ENCODE results near the gene MAP1B.

The MAP1B gene

DNA sequence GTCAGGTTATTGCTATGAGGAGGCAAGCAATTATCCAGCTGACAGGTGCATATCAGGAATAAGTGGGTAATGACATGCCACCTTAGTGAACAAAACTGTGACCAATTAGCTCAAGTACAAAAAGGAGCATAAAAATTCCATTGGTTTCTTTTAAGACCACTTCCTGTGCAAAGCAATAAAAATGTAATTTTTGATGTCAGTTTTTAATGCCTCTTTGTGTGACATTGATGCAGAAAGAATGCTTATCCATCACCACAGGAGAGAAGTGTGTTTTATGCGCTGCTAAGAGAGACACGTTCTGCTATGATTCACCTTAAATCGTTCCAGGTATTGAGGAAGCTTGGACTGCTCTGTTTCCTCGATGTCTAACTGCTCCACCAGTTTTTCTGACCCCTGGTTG lies 116.1 kb downstream of the MAP1B start:
- Histone ChIP-seq H3K4me3 (ENCODE audit: low read depth in 1 of 5, low read length in 5 of 5) (no peak overlapping the region), H3K27ac (ENCODE audit: low read depth, low read length) (no peak overlapping the region), H3K27me3 (ENCODE audit: control insufficient read depth in 5 of 5, insufficient read depth in 4 of 5, low read length in 5 of 5) (no peaks in the 10 kb centered on the region), H3K9me3 (ENCODE audit: control insufficient read depth in 5 of 5, low read length in 5 of 5) (no peaks in the 10 kb centered on the region), H3K4me1 (ENCODE audit: control insufficient read depth in 5 of 5, insufficient read depth in 5 of 5, low read length in 5 of 5) (peaks cover 0 to 27% (median 8%) of the 10 kb centered on the region in 5 donors), H3K36me3 (ENCODE audit: control insufficient read depth in 5 of 5, insufficient read depth in 5 of 5, low read length in 5 of 5) (peaks cover 36 to 86% (median 62%) of the 10 kb centered on the region in 5 donors), H3K9ac (ENCODE audit: low read length in 5 of 5) (no peak overlapping the region)

- H3K27me3 ChIP-seq (ENCODE audit: control insufficient read depth in 5 of 5, insufficient read depth in 4 of 5, low read length in 5 of 5): no peaks in the 10 kb centered on the region
- H3K9me3 ChIP-seq (ENCODE audit: control insufficient read depth in 5 of 5, low read length in 5 of 5): no peaks in the 10 kb centered on the region
- H3K36me3 ChIP-seq (ENCODE audit: control insufficient read depth in 5 of 5, insufficient read depth in 5 of 5, low read length in 5 of 5): peaks cover 25 to 70% (median 50%) of the 10 kb centered on the region in 5 donors
- H3K4me1 ChIP-seq (ENCODE audit: control insufficient read depth in 5 of 5, insufficient read depth in 5 of 5, low read length in 5 of 5): peaks cover 0 to 27% (median 8%) of the 10 kb centered on the region in 5 donors
- no peak overlapping the region for H3K4me3 ChIP-seq (ENCODE audit: low read depth in 1 of 5, low read length in 5 of 5)
- no peak overlapping the region for H3K9ac ChIP-seq (ENCODE audit: low read length in 5 of 5)
- no peak overlapping the region for H3K27ac ChIP-seq (ENCODE audit: low read depth, low read length)
These were observed 117.7 kb downstream of the MAP1B start for GRCh38 chr5:72224946-72225463.

DNA sequence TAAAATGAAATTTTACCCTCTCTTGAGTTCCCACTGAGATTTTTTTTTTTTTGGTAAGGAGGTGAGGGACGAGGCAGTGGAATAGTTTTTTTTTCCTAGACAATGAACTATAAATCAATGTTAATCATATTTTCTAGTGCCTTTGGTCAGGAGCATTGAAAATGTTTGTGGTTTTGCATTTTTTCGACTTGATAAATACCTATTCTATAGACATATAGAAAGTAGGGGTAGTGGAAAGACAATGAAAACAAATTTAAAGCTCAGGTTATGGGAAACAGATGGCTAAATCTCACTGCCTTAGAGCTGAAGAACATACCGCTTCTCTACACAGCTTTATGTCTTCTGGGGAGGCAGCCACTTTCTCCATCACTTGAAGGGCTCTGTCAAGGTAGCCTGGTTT lies 118.5 kb downstream of the MAP1B start:
- H3K9ac ChIP-seq (ENCODE audit: low read length in 5 of 5): no peak overlapping the region
- peaks cover 29 to 68% (median 46%) of the 10 kb centered on the region in 5 donors for H3K36me3 ChIP-seq (ENCODE audit: control insufficient read depth in 5 of 5, insufficient read depth in 5 of 5, low read length in 5 of 5)
- no peaks in the 10 kb centered on the region for H3K9me3 ChIP-seq (ENCODE audit: control insufficient read depth in 5 of 5, low read length in 5 of 5)
- H3K4me3 ChIP-seq (ENCODE audit: low read depth in 1 of 5, low read length in 5 of 5): no peak overlapping the region
- H3K4me1 ChIP-seq (ENCODE audit: control insufficient read depth in 5 of 5, insufficient read depth in 5 of 5, low read length in 5 of 5): peaks cover 0 to 27% (median 8%) of the 10 kb centered on the region in 5 donors
- no peak overlapping the region for H3K27ac ChIP-seq (ENCODE audit: low read depth, low read length)
- no peaks in the 10 kb centered on the region for H3K27me3 ChIP-seq (ENCODE audit: control insufficient read depth in 5 of 5, insufficient read depth in 4 of 5, low read length in 5 of 5)

GRCh38 chr5:72226950-72227349 lies 119.7 kb downstream of the MAP1B start:
- H3K9me3 ChIP-seq (ENCODE audit: control insufficient read depth in 5 of 5, low read length in 5 of 5): no peaks in the 10 kb centered on the region
- H3K27ac ChIP-seq (ENCODE audit: low read depth, low read length): no peak overlapping the region
- H3K36me3 ChIP-seq (ENCODE audit: control insufficient read depth in 5 of 5, insufficient read depth in 5 of 5, low read length in 5 of 5): peaks cover 38 to 61% (median 45%) of the 10 kb centered on the region in 5 donors
- no peak overlapping the region for H3K4me3 ChIP-seq (ENCODE audit: low read depth in 1 of 5, low read length in 5 of 5)
- H3K9ac ChIP-seq (ENCODE audit: low read length in 5 of 5): no peak overlapping the region
- H3K27me3 ChIP-seq (ENCODE audit: control insufficient read depth in 5 of 5, insufficient read depth in 4 of 5, low read length in 5 of 5): no peaks in the 10 kb centered on the region
- peaks cover 0 to 20% (median 8%) of the 10 kb centered on the region in 5 donors for H3K4me1 ChIP-seq (ENCODE audit: control insufficient read depth in 5 of 5, insufficient read depth in 5 of 5, low read length in 5 of 5)

DNA sequence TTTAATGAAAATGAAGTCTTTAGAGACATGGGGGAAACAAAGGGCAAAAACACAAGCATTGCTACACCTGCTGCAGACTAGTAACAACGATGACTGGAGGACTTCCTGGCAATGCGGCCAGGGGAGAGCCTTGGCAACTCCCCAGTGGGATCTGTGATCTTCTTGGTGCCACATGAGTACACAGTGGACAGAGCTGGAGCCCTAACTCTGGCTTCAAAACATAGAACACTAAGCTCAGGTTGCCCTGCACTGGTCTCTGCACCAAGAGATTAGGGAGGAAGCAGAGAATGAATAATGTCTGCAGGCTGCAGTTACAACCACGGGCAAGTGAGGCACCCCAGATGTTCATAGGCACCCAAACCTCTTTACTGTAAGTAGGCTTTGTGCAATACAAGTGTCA lies 121.7 kb downstream of the MAP1B start:
- peaks cover 0 to 9% (median 5%) of the 10 kb centered on the region in 5 donors for H3K4me1 ChIP-seq (ENCODE audit: control insufficient read depth in 5 of 5, insufficient read depth in 5 of 5, low read length in 5 of 5)
- no peak overlapping the region for H3K27ac ChIP-seq (ENCODE audit: low read depth, low read length)
- peaks cover 28 to 52% (median 39%) of the 10 kb centered on the region in 5 donors for H3K36me3 ChIP-seq (ENCODE audit: control insufficient read depth in 5 of 5, insufficient read depth in 5 of 5, low read length in 5 of 5)
- no peaks in the 10 kb centered on the region for H3K9me3 ChIP-seq (ENCODE audit: control insufficient read depth in 5 of 5, low read length in 5 of 5)
- H3K9ac ChIP-seq (ENCODE audit: low read length in 5 of 5): no peak overlapping the region
- H3K27me3 ChIP-seq (ENCODE audit: control insufficient read depth in 5 of 5, insufficient read depth in 4 of 5, low read length in 5 of 5): no peaks in the 10 kb centered on the region
- no peak overlapping the region for H3K4me3 ChIP-seq (ENCODE audit: low read depth in 1 of 5, low read length in 5 of 5)

GRCh38 chr5:72231991-72232703 lies 124.9 kb downstream of the MAP1B start:
- no peak overlapping the region for H3K27ac ChIP-seq (ENCODE audit: low read depth, low read length)

DNA sequence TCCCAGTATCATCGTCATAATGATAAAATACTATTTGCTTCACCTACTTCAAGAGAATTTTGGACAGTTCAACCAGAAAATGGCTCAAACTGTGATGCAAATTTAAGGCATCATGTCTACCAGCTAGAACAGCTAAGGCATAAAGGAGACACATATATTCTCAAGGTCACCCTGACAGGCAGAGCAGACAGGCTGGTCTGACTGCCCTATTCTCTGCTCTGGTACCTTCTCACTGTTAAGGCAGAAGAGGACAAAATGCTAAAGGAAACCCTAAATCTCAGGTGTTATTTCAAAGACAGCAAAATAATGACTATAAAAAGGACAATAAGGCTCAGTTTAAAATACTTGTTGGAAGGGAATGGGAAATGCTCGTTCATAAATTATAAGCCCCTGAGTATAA lies 125.6 kb downstream of the MAP1B start:
- H3K4me1 ChIP-seq (ENCODE audit: control insufficient read depth in 5 of 5, insufficient read depth in 5 of 5, low read length in 5 of 5): peaks cover 0 to 3% (median 0%) of the 10 kb centered on the region in 5 donors
- H3K9me3 ChIP-seq (ENCODE audit: control insufficient read depth in 5 of 5, low read length in 5 of 5): no peaks in the 10 kb centered on the region
- H3K9ac ChIP-seq (ENCODE audit: low read length in 5 of 5): no peak overlapping the region
- H3K36me3 ChIP-seq (ENCODE audit: control insufficient read depth in 5 of 5, insufficient read depth in 5 of 5, low read length in 5 of 5): peaks cover 13 to 36% (median 31%) of the 10 kb centered on the region in 5 donors
- H3K4me3 ChIP-seq (ENCODE audit: low read depth in 1 of 5, low read length in 5 of 5): no peak overlapping the region
- no peak overlapping the region for H3K27ac ChIP-seq (ENCODE audit: low read depth, low read length)
- H3K27me3 ChIP-seq (ENCODE audit: control insufficient read depth in 5 of 5, insufficient read depth in 4 of 5, low read length in 5 of 5): no peaks in the 10 kb centered on the region

More at GRCh38 chr5:72231991-72232703, 124.9 kb downstream of the MAP1B start:
- peaks cover 0 to 3% (median 0%) of the 10 kb centered on the region in 5 donors for H3K4me1 ChIP-seq (ENCODE audit: control insufficient read depth in 5 of 5, insufficient read depth in 5 of 5, low read length in 5 of 5)
- no peaks in the 10 kb centered on the region for H3K27me3 ChIP-seq (ENCODE audit: control insufficient read depth in 5 of 5, insufficient read depth in 4 of 5, low read length in 5 of 5)
- H3K9ac ChIP-seq (ENCODE audit: low read length in 5 of 5): no peak overlapping the region
- H3K36me3 ChIP-seq (ENCODE audit: control insufficient read depth in 5 of 5, insufficient read depth in 5 of 5, low read length in 5 of 5): peaks cover 12 to 32% (median 26%) of the 10 kb centered on the region in 5 donors
- no peaks in the 10 kb centered on the region for H3K9me3 ChIP-seq (ENCODE audit: control insufficient read depth in 5 of 5, low read length in 5 of 5)
- no peak overlapping the region for H3K4me3 ChIP-seq (ENCODE audit: low read depth in 1 of 5, low read length in 5 of 5)

DNA sequence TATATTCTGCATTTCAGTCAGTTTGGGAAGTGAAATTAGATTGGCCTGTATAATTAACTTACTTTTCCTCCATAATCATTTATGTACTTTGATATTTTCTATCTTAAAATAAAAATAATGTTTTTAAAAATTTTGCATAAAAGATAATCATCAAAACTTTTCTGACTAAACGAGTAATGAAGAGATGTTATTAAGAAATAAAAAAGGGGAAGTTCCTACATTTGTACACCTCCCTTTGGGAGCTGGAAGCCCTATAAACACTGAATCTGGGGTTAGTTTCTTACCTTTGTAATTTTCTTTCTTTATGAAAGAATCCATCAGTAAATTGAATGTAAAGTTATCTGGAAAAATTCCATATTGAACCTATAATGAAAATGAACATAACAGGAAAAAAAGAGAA lies 126.6 kb downstream of the MAP1B start:
- Histone ChIP-seq H3K27ac (ENCODE audit: low read depth, low read length) (no peak overlapping the region), H3K9ac (ENCODE audit: low read length in 5 of 5) (no peak overlapping the region), H3K36me3 (ENCODE audit: control insufficient read depth in 5 of 5, insufficient read depth in 5 of 5, low read length in 5 of 5) (peaks cover 14 to 37% (median 27%) of the 10 kb centered on the region in 5 donors), H3K4me1 (ENCODE audit: control insufficient read depth in 5 of 5, insufficient read depth in 5 of 5, low read length in 5 of 5) (peaks cover 0 to 3% (median 0%) of the 10 kb centered on the region in 5 donors), H3K9me3 (ENCODE audit: control insufficient read depth in 5 of 5, low read length in 5 of 5) (no peaks in the 10 kb centered on the region), H3K4me3 (ENCODE audit: low read depth in 1 of 5, low read length in 5 of 5) (no peak overlapping the region), H3K27me3 (ENCODE audit: control insufficient read depth in 5 of 5, insufficient read depth in 4 of 5, low read length in 5 of 5) (no peaks in the 10 kb centered on the region)

DNA sequence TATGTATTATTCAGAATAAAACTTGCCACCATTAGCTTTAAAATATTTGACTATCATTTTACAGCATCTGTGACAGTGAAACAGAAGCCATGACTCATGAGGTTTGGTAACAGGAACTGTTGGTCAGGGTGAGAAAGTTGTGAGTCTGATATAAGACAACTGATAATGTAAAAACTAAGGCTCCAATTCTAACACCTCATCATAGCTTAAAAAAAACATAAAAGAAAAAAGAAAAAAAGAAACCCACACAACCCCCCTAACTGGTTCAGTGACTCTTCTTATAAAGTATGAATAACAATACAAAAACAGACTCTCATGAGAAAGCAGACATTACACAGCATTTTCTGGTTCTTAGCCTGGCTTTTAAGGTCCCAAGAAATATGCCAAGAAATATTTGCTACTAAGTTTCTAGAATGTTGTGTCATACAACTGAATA lies 127.0 kb downstream of the MAP1B start:
- H3K9me3 ChIP-seq (ENCODE audit: control insufficient read depth in 5 of 5, low read length in 5 of 5): no peaks in the 10 kb centered on the region
- H3K36me3 ChIP-seq (ENCODE audit: control insufficient read depth in 5 of 5, insufficient read depth in 5 of 5, low read length in 5 of 5): peaks cover 14 to 37% (median 25%) of the 10 kb centered on the region in 5 donors
- H3K27me3 ChIP-seq (ENCODE audit: control insufficient read depth in 5 of 5, insufficient read depth in 4 of 5, low read length in 5 of 5): no peaks in the 10 kb centered on the region
- peaks cover 0 to 3% (median 0%) of the 10 kb centered on the region in 5 donors for H3K4me1 ChIP-seq (ENCODE audit: control insufficient read depth in 5 of 5, insufficient read depth in 5 of 5, low read length in 5 of 5)
- no peak overlapping the region for H3K27ac ChIP-seq (ENCODE audit: low read depth, low read length)
- H3K4me3 ChIP-seq (ENCODE audit: low read depth in 1 of 5, low read length in 5 of 5): no peak overlapping the region
- no peak overlapping the region for H3K9ac ChIP-seq (ENCODE audit: low read length in 5 of 5)

DNA sequence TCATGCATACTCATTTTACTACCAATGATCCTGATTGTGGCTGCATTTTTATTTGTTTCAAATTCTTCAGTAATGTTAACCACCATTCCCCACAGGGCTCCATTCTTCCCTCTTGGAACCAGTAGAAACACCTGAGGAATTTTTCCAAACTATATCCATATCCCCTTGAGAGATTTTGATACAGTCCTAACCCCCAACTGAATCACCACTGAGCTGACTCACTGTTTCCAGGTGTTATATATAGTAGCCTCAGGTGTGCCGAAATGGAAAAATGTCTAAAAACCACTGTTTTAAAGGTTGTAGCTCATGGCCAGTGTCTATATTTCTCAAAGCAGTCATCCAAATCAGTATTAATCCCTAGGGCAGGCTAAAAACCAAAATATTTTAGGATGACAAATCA lies 127.6 kb downstream of the MAP1B start:
- Histone ChIP-seq H3K27me3 (ENCODE audit: control insufficient read depth in 5 of 5, insufficient read depth in 4 of 5, low read length in 5 of 5) (no peaks in the 10 kb centered on the region), H3K27ac (ENCODE audit: low read depth, low read length) (no peak overlapping the region), H3K9ac (ENCODE audit: low read length in 5 of 5) (no peak overlapping the region), H3K4me3 (ENCODE audit: low read depth in 1 of 5, low read length in 5 of 5) (no peak overlapping the region), H3K9me3 (ENCODE audit: control insufficient read depth in 5 of 5, low read length in 5 of 5) (no peaks in the 10 kb centered on the region), H3K4me1 (ENCODE audit: control insufficient read depth in 5 of 5, insufficient read depth in 5 of 5, low read length in 5 of 5) (peaks cover 0 to 3% (median 0%) of the 10 kb centered on the region in 5 donors), H3K36me3 (ENCODE audit: control insufficient read depth in 5 of 5, insufficient read depth in 5 of 5, low read length in 5 of 5) (peaks cover 14 to 37% (median 23%) of the 10 kb centered on the region in 5 donors)
